Measurements from ENCODE around the gene OR52B6. TPM values are rescaled to one million over a fixed set of nuclear protein-coding genes. Genes with fewer than 3 reads are reported as not detected.

OR52B6 gene
- total RNA-seq, 4 donors from 2014 or later = not detected

GRCh38 chr11:5547982-5548381, 32.7 kb upstream of the OR52B6 start:
- no peak for TF ChIP-seq CTCF (IDR thresholded peaks at IDR 0.05)

GRCh38 chr11:5548440-5548839, 32.2 kb upstream of the OR52B6 start, which contains the start of gene OR52H1:
OR52H1 (minus strand) TSS chr11:5548540; CDS start chr11:5545505, 3,035 bp downstream.
- no peak for TF ChIP-seq CTCF (IDR thresholded peaks at IDR 0.05)
- no peak for ATAC-seq (ENCODE audit: low FRiP score)
- DNase-seq (ENCODE audit: low spot score) = no peak

More at GRCh38 chr11:5547982-5548381, 32.7 kb upstream of the OR52B6 start:
- DNase-seq (ENCODE audit: low spot score) (no peak), ATAC-seq (ENCODE audit: low FRiP score) (no peak)

GRCh38 chr11:5550440-5551095, 30.1 kb upstream of the OR52B6 start:
- ATAC-seq (ENCODE audit: low FRiP score) = no peak
- no peak for TF ChIP-seq CTCF (IDR thresholded peaks at IDR 0.05)
- DNase-seq (ENCODE audit: low spot score) = no peak

- DNase-seq (ENCODE audit: low spot score) (no peak), ATAC-seq (ENCODE audit: low FRiP score) (no peak)
- TF ChIP-seq CTCF (IDR thresholded peaks at IDR 0.05) = no peak
Observed at GRCh38 chr11:5553343-5553742, 27.3 kb upstream of the OR52B6 start.

GRCh38 chr11:5556596-5557188, 24.0 kb upstream of the OR52B6 start:
- no peak for ATAC-seq (ENCODE audit: low FRiP score)
- TF ChIP-seq CTCF (IDR thresholded peaks at IDR 0.05) = no peak
- no peak for DNase-seq (ENCODE audit: low spot score)

- DNase-seq (ENCODE audit: low spot score) = no peak
- no peak for ATAC-seq (ENCODE audit: low FRiP score)
- TF ChIP-seq CTCF (IDR thresholded peaks at IDR 0.05) = no peak
Observed at GRCh38 chr11:5557751-5558150, 22.9 kb upstream of the OR52B6 start.
